ENCODE measurements around the gene THAP12. TPM values are rescaled to one million over a fixed set of nuclear protein-coding genes. Genes with fewer than 3 reads are reported as not detected.

The THAP12 gene
- total RNA-seq, 1 experiment from 2014 or later, result 59.5 TPM

Other genes with a start within 250 kb of the THAP12 start
- 2.0 and 3.1 TPM in 2 replicates for gene WNT11, start 174.6 kb downstream of the THAP12 start, total RNA-seq (2014; rRNA removed; shearing (Covaris generic))
- 1.4 and 3.0 TPM in 2 replicates for gene GVQW3, start 191 bp upstream of the THAP12 start, total RNA-seq (2014; rRNA removed; shearing (Covaris generic))
- 19.0 and 30.1 TPM in 2 replicates for gene EMSY, start 63.9 kb upstream of the THAP12 start, total RNA-seq (2014; rRNA removed; shearing (Covaris generic))